Loucy (cell line): ENCODE results near the gene HES2.

Experiments used
- EZH2phosphoT487 ChIP-seq: fragments of 200-600 bp; IDR thresholded peaks from 2 replicates; pipeline ENCODE4 v1.6.1; 2018; ENCODE audit warnings: antibody characterized with exemption, mild to moderate bottlenecking, moderate library complexity, borderline replicate concordance
- TF ChIP-seq, protein P1 (sequence below): fragments of 200-600 bp; sonication (generic); conservative IDR thresholded peaks from 2 replicates; pipeline ENCODE4 v1.5.1; 2014; ENCODE audit warnings: mild to moderate bottlenecking, antibody characterized with exemption, low read length

DNA sequence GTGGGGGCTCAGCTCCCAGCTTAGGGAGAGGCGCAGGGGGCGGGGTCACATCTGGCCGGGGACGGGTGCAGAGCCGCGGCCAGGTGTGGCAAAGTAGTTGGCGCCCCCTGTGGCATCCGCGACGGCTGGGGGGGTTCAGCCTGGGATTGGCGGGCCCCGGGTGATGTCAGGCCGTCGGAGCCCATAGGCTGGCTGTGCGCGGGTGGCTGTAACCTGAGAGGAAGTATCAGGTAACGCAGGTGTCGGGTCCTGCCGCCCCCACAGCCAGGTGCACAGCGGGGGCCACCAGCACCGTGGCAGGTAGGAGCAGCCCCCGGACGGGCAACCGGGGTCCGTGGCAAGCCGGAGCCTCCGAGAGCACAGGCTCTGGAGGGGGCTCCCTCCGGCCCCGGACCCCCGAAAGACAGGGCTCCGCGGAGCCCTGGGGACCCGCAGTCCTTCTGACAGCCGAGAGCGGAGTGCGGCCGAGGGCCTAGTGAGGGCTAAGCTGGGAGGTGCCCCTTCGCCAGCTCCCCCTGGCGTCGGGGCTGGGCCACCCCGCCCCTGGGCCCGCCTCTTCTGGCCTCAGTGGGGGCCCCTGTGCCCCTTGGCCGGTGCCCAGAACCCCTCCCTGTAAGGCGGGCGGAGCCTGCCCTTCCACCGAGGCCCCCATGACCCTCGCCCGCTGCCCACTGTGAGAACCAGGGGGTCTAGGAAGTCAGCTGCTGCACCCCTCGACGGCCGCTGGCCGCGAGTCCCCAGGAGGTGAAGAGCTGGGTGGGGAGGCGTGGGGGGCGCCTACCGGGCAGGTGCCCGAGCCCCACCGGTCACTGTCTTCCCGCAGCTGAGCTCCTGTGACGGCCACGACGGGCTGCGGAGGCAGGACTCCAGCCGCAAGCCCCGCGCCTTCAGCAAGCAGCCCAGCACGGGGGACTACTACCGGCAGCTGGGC is 28.4 kb upstream of the HES2 start:
- TF ChIP-seq EZH2phosphoT487: no peak
- TF ChIP-seq, protein P1, sequence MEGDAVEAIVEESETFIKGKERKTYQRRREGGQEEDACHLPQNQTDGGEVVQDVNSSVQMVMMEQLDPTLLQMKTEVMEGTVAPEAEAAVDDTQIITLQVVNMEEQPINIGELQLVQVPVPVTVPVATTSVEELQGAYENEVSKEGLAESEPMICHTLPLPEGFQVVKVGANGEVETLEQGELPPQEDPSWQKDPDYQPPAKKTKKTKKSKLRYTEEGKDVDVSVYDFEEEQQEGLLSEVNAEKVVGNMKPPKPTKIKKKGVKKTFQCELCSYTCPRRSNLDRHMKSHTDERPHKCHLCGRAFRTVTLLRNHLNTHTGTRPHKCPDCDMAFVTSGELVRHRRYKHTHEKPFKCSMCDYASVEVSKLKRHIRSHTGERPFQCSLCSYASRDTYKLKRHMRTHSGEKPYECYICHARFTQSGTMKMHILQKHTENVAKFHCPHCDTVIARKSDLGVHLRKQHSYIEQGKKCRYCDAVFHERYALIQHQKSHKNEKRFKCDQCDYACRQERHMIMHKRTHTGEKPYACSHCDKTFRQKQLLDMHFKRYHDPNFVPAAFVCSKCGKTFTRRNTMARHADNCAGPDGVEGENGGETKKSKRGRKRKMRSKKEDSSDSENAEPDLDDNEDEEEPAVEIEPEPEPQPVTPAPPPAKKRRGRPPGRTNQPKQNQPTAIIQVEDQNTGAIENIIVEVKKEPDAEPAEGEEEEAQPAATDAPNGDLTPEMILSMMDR: no peak
